GM19455 (cell line): ENCODE results near the gene ARPC1A.
A peak's percentile ranks its signal among the peaks of the same experiment; 100 is the strongest.
"Not testable (repeated sequence)": the region's sequence is repeated elsewhere in the genome, so short reads cannot be mapped to it uniquely, and the experiment has no call there.

Experiments used
- ATAC-seq: cut with Tn5 transposase; IDR thresholded peaks from one replicate; pipeline ENCODE4 v1.9.1; 2021; ENCODE audit not compliant: unreplicated experiment

Gene ARPC1A

DNA sequence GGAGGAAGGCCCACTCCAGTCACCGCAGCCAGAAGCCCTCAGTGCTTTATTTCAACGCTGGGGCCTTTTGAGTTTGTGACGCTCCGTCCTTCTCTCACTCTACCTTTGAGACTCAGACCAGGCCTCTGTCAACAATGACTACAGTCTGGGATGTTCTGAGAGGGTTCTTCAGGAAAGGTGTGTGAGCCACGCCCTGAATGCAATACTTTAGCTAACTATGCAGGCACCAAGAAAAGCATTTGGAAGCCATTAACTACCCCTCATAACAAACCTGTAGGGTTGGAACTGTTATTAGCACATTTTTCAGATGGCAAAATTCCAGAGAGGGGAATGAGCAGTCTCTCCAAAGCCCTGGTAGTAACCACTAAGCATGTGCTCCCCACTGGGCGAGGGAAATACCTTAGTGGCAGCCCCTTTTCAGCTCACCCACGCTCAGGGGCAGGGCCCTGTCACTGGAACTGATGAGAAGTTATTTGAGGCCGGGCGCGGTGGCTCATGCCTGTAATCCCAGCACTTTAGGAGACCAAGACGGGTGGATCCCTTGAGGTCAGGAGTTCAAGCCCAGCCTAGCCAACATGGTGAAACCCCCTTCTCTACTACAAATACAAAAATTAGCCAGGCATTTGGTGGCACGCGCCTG, 43.2 kb downstream of the ARPC1A start:
- ATAC-seq = no peak

DNA sequence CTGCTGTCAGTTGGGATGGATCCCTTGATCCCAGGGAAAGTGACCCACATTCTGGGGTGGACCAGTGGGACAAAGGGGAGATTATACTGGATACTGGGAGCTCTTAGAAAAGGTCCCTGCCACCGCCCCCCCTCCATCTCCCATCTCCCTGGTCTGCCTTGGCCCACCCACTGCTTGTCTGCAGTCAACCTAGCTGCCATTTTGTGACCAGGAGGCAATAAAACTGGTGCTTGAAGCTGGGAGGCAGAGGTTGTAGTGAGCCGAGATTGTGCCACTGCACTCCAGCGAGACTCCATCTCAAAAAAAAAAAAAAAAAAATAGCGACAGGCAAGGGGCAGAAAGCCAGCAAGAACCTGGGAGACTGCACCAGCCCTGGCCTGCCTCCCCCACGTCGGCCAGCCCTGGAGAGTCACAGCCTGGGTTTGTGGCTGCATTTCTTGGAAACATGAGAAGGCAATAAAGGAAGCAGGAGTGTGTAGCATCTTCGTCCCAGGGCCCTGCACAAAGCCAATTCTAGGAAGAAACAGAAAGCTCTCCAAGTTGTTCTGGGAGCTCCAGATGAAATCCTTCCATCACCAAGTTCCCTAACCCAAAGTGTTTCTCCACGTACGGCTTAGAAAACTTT, 44.2 kb downstream of the ARPC1A start:
- ATAC-seq = no peak

DNA sequence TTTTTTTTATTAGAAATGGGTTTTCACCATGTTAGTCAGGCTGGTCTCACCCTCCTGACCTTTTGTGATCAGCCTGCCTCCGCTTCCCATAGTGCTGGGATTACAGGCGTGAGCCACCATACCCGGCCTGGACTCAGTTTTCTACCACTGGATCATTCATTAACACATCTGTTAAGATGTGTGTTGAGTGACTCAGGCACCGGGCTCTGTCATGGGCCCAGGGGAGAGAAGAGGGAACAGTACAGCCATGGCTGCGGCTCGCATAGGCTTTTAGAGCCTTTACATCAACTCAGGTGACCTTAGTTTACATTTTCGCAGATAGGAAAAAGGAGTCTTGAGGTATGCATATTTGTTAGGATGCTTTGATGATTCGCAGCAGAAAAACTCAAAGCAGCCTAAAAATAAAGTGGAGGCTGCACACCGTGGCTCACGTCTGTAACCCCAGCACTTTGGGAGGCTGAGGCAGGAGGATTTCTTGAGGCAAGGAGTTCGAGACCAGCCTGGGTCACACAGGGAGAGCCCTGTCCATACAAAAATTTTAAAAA, 45.8 kb downstream of the ARPC1A start:
- no peak for ATAC-seq

DNA sequence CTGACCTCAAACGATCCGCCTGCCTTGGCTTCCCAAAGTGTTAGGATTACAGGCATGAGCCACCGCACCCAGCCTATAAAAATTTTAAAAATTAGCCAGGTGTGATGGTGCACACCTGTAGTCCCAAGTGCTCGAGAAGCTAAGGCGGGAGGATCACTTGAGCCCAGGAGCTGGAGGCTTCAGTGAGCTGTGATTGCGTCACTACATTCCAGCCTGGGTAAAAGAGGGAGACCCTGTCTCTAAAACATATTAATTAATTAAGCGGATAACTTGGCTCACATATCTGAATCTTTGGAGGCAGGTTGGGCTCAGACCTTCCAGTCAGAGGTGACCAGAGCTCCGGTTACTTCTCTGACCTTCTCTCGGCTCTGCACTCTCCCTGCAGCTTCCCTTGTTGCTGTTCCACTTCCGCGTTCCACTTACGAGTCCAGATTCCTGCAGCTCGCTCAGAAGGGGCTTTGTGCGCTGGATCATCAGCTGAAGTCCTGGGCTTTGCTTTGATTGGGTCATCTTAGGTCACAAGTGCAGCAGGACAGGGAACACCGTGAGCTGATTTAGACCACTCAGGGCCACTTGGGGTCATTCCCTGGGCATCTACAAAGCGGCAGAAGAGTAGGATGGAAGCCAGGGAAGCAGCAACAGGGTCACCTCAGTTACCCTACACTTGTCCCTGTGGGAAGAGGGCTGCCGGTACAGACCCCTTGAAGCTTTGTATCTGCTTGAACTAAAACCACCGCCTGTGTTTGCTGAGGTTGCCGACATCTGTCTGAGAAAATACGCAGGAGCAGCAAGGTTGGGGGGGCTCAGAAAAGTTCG, 46.8 kb downstream of the ARPC1A start:
- no peak for ATAC-seq

DNA sequence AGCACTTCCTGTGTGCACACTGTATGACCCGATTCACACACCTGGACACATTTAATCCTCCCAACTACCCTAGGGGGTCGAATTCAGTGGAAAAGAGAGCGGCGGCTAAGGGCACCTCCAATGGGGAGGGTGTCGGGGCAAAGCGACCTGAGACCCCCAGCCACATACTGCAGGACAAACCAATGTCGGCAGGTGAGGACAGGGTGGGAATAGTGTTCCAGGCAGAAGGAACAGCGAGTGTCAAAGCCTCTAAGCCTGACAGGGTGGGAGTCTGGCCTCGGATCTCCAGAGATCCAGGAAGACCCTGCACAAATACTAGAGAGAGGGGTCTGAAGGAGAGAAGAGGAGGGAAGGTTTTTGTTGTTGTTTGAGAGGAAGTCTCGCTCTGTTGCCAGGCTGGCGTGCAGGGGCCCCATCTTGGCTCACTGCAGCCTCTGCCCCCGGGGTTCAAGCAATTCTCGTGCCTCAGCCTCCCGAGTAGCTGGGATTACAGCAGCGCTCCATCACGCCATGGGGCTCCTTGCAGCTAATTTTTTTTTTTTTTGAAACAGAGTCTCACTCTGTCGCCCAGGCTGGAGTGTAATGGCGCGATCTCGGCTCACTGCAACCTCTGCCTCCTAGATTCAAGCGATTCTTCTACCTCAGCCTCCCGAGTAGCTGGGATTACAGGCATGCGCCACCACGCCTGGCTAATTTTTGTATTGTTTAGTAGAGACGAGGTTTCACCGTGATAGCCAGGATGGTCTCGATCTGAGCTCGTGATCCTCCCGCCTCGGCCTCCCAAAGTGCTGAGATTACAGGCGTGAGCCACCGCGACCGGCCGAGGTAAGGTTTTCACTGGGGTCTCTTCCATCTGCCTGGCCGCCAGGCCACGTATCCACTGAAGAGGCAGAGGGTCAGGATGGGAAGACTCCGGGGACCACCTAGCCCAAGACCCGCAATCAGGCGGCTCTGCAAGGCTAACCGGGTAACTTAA, 47.7 kb downstream of the ARPC1A start:
- no peak for ATAC-seq

DNA sequence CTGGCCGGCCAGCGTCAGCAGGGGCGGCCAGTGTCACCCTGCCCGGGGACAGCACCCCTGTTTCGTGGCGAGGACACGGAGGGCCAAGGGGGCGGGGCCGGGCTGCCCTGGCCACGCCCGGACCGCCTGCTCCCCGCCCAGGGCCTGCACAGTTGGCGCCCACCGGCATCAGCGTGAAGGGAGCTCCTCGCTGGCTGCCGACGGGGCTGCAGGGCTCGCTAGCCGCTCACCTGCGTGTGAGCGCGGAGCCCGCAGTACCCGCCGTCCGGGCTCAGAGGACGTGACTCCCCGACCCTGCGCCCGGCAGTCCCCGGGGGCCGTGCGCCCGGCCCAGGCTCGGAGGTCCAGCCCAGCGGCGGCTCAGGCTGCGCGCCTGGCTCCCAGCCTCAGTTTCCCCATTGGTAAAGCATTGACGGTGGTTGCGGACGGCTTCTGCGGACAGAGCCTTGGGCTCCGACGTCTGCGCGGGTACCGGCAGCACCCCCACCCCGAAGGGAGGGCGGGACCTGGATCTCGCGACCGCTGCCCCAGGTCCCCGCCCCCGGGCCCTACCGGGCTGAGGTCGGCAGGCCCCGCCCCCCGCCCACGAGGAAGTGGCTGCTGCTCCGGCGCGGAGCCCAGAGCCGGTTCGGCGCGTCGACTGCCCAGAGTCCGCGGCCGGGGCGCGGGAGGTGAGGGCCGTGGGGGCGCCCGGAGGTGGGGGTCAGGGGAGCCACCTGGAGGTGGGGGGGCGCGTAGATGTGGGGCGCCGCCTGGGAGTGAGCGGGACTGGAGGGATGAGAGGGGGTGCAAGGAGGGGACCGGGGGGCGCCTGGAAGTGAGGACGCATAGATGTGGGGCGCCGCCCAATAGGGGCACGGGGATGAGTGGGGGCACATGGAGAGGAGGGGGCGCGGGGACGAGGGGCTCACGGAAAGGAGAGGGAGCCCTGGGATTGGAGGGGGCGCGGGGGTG, 48.7 kb downstream of the ARPC1A start, which contains the start of gene ARPC1B:
ARPC1B (plus strand) TSS at position 620 of the 954 bp plus-strand sequence. CDS start 10,985 bp downstream, outside the sequence.
- peak; percentile 65 for ATAC-seq

DNA sequence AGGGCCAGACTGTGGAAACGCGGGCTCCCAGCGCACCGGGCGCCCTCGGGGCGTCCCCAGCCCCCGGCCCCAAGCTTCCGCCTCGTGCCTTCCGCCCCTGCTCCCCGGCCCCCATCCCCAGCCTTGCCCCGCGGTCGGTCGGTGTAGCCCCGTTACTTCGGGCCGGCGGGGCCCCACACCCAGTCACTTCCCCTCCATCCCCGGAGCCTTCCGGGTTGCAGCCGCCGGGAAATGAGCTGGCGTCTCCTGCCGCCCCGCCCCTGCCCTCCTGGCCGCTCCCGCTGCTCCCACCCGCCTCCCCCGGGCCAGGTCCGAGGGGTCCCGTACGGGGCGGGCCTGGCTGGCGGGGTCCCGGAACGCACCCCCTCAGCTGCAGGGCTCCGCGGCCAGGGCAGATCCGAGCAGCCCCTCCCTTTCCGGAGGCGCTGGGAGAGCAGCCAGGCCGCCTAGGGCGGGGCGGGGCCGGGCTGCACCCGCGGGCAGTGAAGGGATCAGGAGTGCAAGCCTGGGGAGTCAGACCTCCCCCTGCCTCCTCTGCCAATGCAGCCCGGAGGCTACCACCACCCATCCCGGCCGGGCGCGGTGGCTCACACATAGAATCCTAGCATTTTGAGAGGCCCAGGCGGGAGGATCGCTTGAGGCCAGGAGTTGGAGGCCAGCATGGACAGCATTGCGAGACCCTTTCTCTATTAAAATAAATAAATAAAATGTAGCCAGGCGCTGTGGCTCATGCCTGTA, 49.5 kb downstream of the ARPC1A start:
- ATAC-seq = peak; percentile 50

DNA sequence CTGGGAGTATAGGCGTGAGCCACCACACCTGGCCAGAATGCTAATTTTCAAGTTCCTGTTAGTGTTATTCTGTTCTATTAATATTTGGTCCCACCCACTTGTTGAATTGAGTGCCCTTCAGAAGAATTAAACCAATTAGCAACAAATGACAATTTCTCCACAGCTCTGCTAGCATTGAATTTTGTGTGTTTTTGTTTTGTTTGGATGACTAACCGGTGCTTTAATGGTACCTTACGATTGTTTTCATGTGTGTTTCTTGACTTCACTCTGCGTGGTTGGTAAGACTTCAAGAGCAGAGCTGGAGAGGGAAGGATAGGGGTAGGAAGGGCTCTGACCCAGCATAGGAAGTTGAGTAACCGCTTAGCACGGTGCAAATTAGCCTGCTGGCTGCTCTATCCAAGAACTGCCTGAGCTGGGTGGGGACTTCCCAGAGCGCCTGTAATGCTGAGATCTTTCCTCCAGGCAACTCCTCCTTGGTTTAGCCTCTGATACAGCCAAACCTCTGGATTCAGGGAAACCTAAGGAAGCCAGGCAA, 53.4 kb downstream of the ARPC1A start:
- ATAC-seq = no peak

DNA sequence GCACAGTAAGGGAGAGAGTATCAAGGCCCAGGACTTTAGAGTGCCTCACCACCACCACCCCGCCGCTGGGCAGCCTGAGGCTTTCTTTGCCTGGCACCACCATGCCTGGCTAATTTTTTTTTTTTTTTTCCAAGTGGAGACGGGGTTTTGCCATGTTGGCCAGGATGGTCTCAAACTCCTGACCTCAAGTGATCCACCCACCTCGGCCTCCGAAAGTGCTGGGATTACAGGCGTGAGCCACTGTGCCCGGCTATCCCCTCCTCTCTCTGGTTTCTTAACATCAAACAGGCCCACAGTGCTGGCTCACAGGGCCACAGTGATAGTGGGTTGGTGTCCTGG, 54.0 kb downstream of the ARPC1A start:
- ATAC-seq = not testable (repeated sequence)

DNA sequence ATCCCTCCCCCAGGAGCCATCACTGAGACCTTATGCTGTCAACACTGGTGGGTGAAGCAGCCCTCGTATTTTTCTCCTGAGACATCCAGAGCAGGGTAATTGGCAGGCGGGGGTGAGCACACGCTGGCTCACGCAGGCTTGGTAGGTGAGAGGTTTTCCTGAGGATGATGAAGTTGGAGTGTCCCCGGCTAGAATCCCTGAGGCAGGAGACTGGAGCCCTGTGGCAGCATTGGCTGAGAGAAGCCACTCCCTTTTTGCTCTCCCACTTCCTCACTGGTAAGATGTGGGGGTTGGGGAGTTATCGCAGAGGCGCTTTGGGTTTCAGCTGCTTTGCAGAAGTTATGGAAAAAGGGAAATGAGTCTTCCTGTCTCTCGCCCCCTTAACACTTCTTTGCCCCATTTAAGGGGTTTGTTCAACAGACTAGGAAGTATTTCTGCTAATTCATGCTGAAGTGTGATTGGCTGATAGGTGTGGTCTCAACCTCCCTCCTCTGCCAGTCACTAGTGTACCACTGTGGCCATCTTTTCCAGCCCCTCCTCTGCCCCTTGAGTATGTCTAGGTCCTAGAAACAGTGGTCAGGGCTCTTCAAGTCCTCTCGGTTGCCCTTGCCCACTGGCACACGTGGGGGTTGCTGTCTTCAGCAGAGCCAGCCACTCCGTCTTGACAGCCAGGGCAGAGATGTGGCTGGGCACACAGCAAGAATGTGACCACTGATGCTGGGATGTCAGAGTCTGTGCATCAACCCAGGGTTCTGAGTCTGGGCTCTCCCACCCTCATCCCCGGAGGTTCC, 54.5 kb downstream of the ARPC1A start:
- ATAC-seq = peak; percentile 40

DNA sequence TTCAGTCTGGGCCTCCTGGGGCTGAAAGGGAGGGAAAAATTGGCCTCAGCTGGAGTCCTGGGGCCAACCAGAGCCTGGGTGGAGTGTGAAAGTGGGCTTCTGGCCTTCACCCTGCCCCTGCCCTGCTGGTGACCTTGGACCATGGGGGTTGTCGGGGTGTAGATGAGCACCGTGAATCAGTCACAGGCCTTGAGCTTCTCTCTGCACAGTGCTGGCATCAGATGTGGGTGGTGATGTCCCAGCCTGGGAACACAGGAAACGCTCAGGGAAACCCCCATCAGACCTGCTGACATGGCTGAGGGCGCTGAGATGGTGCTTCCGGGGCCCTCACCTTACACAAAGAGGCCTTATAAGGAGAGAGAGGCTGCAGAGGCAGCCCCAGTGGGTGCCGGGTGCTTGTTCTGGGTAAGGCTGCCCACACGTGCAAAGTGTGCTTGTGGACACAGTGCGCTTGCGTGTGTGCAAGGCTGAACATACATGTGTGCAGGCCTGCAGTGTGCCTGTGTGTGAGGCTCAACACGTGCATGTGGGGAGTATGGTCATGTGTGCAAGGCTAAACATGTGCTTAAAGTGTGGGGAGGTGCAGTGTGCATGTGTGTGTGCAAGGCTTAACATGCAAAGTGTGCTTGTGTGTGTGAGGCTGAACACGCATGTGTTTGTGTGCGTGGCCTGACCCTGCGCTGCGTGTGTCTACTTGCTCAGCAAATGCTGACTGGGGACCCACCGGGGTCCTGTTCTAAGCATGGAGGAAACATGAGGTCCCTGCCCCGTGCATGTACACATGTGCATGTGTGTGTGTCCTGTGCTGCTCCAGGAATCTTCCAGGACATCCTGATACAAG, 55.3 kb downstream of the ARPC1A start:
- ATAC-seq = peak; percentile 54

DNA sequence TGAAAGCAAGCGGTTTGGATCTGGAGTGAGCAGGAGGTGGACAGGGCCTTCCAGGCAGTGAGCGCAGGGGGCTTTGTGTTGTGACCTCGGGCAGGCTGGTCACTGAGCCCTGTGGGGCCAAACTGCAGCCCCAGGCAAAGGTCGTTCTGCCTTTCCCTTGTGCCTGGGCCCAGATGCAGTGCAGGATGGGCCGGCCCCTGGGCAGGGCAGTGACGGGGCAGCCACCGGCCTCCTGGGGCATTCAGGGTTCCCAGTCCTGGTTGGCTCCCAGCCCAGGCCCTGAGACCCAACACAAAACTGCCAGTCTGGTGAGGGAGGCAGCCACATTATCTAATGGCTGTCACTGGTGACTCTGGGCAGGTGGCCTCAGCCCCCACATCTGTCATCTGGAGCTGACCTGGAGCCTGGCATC, 56.0 kb downstream of the ARPC1A start:
- no peak for ATAC-seq

DNA sequence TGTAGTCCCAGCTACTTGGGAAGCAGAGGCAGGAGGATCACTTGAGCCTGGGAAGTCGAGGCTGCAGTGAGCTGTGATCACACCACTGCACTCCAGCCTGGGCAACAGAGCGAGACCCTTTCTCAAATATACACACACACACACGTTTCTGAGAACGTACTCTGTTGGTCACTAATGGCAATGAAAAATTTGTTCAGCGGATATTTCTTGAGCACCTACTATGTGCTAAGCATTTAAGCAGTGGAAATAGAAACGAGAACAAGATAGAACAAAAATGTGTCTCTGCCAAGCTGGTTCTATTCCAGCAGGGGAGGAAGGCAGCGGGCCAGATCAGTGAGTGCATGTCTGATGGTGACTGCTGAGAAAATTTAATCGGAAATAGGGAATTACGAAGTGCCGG, 57.5 kb downstream of the ARPC1A start:
- ATAC-seq = no peak

DNA sequence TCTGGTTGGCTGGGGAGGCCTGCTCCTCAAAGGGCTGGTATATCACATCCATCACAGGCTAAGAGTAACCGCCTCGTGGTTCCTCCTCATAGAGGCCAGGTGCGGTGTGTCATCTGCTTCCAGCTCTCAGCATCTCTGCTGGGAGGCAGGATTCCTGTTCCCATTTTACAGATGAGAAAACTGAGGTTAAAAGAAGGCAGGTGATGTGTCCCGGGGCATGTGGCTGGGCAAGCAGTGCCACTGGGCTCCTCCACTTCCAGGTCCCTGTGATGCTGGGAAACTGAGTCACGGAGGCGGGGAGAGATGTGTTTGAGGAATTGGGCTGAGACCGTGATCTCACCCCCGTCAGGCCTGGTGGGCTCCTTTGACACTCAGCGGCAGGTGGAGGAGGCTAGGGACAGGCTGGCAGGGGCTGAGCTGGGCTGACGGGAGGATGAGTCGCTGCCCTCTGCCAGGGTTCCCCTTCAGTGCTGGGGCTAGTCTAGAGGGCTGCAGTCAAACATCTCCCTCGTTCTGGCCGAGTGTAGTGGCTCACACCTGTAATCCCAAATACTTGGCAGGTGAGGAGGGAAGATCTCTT, 58.2 kb downstream of the ARPC1A start:
- ATAC-seq = no peak

DNA sequence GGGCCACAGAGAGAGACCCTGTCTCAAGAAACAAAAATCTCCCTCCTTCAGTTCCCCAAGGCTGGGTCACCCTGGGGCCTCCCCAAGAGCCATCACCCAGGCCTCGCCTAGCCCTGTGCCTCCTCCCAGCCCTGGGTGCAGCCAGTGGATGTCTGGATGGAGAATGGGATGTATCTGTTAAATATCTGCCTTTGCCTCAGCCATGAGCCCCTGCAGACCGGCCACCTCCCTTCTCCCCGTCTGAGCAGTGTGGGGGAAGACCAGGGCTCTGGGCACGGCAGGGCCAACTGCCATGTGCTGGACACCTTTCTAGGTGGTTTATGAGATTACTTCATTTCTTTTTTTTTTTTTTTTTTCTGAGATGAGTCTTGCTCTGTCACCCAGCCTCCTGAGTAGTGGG, 58.8 kb downstream of the ARPC1A start:
- no peak for ATAC-seq

DNA sequence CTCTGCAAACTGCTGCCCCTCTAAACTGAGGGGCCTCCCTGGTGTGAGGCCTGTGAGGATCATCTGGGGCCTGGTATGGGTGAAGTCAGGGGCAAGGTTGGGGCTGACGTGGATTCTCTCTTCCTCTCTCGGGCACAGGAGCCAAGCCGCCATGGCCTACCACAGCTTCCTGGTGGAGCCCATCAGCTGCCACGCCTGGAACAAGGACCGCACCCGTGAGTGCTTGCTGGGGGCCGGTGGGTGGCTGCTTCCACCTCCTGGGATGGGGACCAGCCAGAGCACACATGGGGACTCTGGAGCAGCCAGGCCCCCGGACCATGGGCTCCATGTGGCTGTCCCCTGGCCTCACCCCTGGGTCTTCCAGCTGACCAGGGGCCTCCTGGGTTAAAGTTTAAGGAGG, 59.9 kb downstream of the ARPC1A start:
- no peak for ATAC-seq
